Activated naive CD8-positive, alpha-beta T cell treated with anti-CD3 and anti-CD28 coated beads, Interleukin-2, amount 50 U/mL, for 24 hours (primary cell): ENCODE measurements around the gene TFDP2.

ENCODE experiments used
- ATAC-seq: fragments of 150-1000 bp; cut with Tn5 transposase; one replicate; pipeline ENCODE4 v1.10.0; 2021
- DNase-seq: peaks from one replicate; pipeline ENCODE4 v3.0.0; 2021
- H3K27ac Mint-ChIP-seq: one replicate; pipeline ENCODE4 v1.8.0; 2021; ENCODE audit warnings: mild to moderate bottlenecking, mixed read lengths
- H3K27me3 Mint-ChIP-seq: one replicate; pipeline ENCODE4 v1.8.0; 2021; ENCODE audit warnings: mixed read lengths
- H3K36me3 Mint-ChIP-seq: one replicate; pipeline ENCODE4 v1.8.0; 2021; ENCODE audit warnings: low read depth, mixed read lengths
- H3K4me1 Mint-ChIP-seq: one replicate; pipeline ENCODE4 v1.8.0; 2021; ENCODE audit warnings: mixed read lengths
- H3K4me3 Mint-ChIP-seq: one replicate; pipeline ENCODE4 v1.8.0; 2021; ENCODE audit warnings: mild to moderate bottlenecking, moderate library complexity, mixed read lengths
- H3K9me3 Mint-ChIP-seq: one replicate; pipeline ENCODE4 v1.8.0; 2021; ENCODE audit warnings: mixed read lengths

The TFDP2 gene

GRCh38 chr3:142065932-142066331 lies 83.4 kb downstream of the TFDP2 start:
- H3K9me3 Mint-ChIP-seq, result no peaks in the 10 kb centered on the region
- DNase-seq (no peak), ATAC-seq (no peak)
- H3K27ac Mint-ChIP-seq, result no peak overlapping the region
- H3K27me3 Mint-ChIP-seq, result no peaks in the 10 kb centered on the region
- H3K4me3 Mint-ChIP-seq, result no peak overlapping the region
- no peaks in the 10 kb centered on the region for H3K4me1 Mint-ChIP-seq
- H3K36me3 Mint-ChIP-seq, result peaks cover 1% of the 10 kb centered on the region

DNA sequence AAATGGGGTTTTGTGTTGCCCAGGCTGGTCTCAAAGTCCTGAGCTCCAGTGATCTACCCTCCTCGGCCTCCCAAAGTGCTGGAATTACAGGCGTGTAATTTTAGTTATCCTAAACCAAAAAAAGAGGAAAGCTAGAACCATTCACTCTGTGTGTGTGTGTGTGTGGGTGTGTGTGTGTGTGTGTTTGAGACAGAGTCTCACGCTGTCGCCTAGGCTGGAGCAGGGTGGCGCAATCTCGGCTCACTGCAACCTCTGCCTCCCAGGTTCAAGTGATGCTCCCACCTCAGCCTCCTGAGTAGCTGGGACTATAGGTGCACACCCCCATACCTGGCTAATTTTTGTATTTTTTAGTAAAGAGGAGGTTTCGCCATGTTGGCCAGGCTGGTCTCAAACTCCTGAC lies 84.0 kb downstream of the TFDP2 start:
- H3K27me3 Mint-ChIP-seq, result no peaks in the 10 kb centered on the region
- no peak overlapping the region for H3K27ac Mint-ChIP-seq
- H3K9me3 Mint-ChIP-seq, result no peaks in the 10 kb centered on the region
- H3K4me1 Mint-ChIP-seq, result no peaks in the 10 kb centered on the region
- peaks cover 1% of the 10 kb centered on the region for H3K36me3 Mint-ChIP-seq
- no peak overlapping the region for H3K4me3 Mint-ChIP-seq
- DNase-seq (no peak), ATAC-seq (no peak)

- no peak overlapping the region for H3K4me3 Mint-ChIP-seq
- no peak for ATAC-seq
- DNase-seq, result no peak
- H3K9me3 Mint-ChIP-seq, result no peaks in the 10 kb centered on the region
- H3K27me3 Mint-ChIP-seq, result no peaks in the 10 kb centered on the region
- no peak overlapping the region for H3K27ac Mint-ChIP-seq
- peaks cover 1% of the 10 kb centered on the region for H3K36me3 Mint-ChIP-seq
- H3K4me1 Mint-ChIP-seq, result no peaks in the 10 kb centered on the region
These were observed 84.9 kb downstream of the TFDP2 start for GRCh38 chr3:142064454-142064853.

DNA sequence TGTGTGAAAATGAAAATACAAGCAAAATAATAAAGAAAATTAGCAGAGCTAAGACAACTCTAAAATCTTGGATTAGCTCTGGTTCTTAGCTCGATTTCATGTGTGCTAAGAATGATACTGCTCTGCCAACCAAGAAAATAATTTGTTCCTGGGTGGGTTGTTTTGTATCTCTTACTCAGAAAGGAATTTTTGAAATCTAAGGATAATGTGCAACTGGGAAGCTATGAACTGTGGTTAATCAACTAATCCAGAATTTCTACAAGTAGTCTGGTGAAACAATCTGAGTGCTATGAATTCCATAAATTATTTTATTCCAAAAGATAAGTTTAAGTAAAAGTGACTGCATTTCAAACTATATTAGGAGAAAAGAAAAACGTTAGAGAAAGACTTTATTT lies 92.0 kb downstream of the TFDP2 start:
- Mint-ChIP-seq H3K36me3 (peaks cover 4% of the 10 kb centered on the region), H3K9me3 (peaks cover 7% of the 10 kb centered on the region), H3K27me3 (no peaks in the 10 kb centered on the region), H3K4me1 (peaks cover 6% of the 10 kb centered on the region), H3K4me3 (no peak overlapping the region), H3K27ac (no peak overlapping the region)
- ATAC-seq (no peak), DNase-seq (no peak)

DNA sequence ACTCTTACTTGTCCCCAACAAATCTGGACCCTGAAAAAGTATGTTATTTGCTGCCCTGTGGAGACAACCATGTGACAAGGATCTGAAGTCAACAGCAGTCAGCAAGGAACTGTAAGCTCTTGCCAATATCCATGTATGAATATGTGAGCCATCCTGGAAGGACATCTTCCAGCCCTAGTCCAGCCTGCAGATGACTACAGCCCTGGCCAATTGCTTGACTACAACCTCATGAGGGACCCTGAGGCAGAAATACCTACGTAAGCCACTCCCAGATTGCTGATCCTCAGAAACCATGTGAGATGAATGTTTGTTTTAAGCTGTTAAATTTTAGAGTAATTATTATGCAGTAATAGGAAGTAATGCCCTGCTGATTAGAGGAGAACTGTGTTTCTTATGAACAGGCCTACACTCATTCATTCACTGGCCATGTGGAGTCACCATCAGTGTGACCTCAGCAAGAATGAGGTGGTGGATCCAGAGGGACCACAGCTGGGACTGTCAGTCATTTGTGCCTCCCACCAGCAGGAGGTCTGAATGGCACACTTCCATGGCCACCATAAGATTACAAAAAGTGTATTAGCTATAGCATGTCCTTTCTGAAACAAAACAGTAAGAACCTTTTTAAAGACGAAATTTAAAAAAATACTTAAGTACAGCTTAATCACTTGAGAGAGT lies 92.6 kb downstream of the TFDP2 start:
- no peak for DNase-seq
- ATAC-seq, result no peak
- Mint-ChIP-seq H3K36me3 (peaks cover 4% of the 10 kb centered on the region), H3K4me1 (peaks cover 6% of the 10 kb centered on the region), H3K9me3 (peaks cover 7% of the 10 kb centered on the region), H3K27me3 (no peaks in the 10 kb centered on the region), H3K4me3 (no peak overlapping the region), H3K27ac (no peak overlapping the region)

- Mint-ChIP-seq H3K36me3 (peaks cover 6% of the 10 kb centered on the region), H3K4me1 (peaks cover 2% of the 10 kb centered on the region), H3K27ac (no peak overlapping the region), H3K9me3 (peaks cover 7% of the 10 kb centered on the region), H3K27me3 (no peaks in the 10 kb centered on the region), H3K4me3 (no peak overlapping the region)
- DNase-seq (no peak), ATAC-seq (no peak)
These were observed 95.5 kb downstream of the TFDP2 start for GRCh38 chr3:142053835-142054234.

- no peaks in the 10 kb centered on the region for H3K27me3 Mint-ChIP-seq
- no peak for ATAC-seq
- no peak overlapping the region for H3K4me3 Mint-ChIP-seq
- H3K9me3 Mint-ChIP-seq, result peaks cover 7% of the 10 kb centered on the region
- no peak for DNase-seq
- H3K4me1 Mint-ChIP-seq, result peaks cover 2% of the 10 kb centered on the region
- H3K36me3 Mint-ChIP-seq, result peaks cover 6% of the 10 kb centered on the region
- no peak overlapping the region for H3K27ac Mint-ChIP-seq
These were observed 96.1 kb downstream of the TFDP2 start for GRCh38 chr3:142053244-142053643.

DNA sequence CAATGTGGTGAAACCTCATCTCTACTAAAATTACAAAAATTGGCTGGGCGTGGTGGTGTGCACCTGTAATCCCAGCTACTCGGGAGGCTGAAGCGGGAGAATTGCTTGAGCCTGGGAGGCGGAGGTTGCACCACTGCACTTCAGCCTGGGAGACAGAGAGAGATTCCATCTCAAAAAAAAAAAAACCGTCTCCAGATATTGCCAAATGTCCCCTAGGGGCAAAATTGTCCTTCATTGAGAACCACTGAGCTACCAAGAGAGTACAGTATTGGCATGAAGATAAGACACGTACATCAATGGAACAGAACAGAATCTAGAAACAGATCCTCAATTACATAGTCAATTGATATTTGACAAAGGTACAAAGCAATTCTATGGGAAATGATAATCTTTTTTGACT lies 98.0 kb downstream of the TFDP2 start:
- H3K9me3 Mint-ChIP-seq, result peaks cover 7% of the 10 kb centered on the region
- DNase-seq (no peak), ATAC-seq (no peak)
- H3K4me3 Mint-ChIP-seq, result no peak overlapping the region
- H3K4me1 Mint-ChIP-seq, result peaks cover 2% of the 10 kb centered on the region
- H3K36me3 Mint-ChIP-seq, result peaks cover 6% of the 10 kb centered on the region
- no peak overlapping the region for H3K27ac Mint-ChIP-seq
- H3K27me3 Mint-ChIP-seq, result no peaks in the 10 kb centered on the region

DNA sequence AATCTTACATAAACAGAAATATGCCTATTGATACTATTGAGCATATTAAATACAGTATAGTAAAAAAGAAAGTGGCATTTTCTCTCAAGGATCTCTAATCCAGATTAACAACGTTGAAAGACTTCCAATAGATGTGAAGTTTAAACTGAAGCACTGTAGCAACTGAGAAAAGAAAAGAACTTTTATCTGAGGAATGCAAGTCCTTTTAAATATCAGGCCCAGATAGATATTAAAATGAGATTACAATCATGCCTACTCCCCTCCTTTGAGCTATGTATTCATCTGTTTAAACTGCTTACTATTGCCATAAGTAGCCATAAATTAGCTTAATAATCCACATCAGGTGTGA lies 102.3 kb downstream of the TFDP2 start:
- DNase-seq (no peak), ATAC-seq (no peak)
- H3K9me3 Mint-ChIP-seq, result no peaks in the 10 kb centered on the region
- H3K4me1 Mint-ChIP-seq, result no peaks in the 10 kb centered on the region
- H3K27ac Mint-ChIP-seq, result no peak overlapping the region
- H3K27me3 Mint-ChIP-seq, result no peaks in the 10 kb centered on the region
- H3K4me3 Mint-ChIP-seq, result no peak overlapping the region
- H3K36me3 Mint-ChIP-seq, result peaks cover 3% of the 10 kb centered on the region

GRCh38 chr3:142046320-142047020 lies 102.9 kb downstream of the TFDP2 start:
- no peaks in the 10 kb centered on the region for H3K9me3 Mint-ChIP-seq
- no peak for DNase-seq
- no peak overlapping the region for H3K4me3 Mint-ChIP-seq
- H3K4me1 Mint-ChIP-seq, result no peaks in the 10 kb centered on the region
- H3K27ac Mint-ChIP-seq, result no peak overlapping the region
- no peak for ATAC-seq
- peaks cover 1% of the 10 kb centered on the region for H3K36me3 Mint-ChIP-seq
- H3K27me3 Mint-ChIP-seq, result no peaks in the 10 kb centered on the region

DNA sequence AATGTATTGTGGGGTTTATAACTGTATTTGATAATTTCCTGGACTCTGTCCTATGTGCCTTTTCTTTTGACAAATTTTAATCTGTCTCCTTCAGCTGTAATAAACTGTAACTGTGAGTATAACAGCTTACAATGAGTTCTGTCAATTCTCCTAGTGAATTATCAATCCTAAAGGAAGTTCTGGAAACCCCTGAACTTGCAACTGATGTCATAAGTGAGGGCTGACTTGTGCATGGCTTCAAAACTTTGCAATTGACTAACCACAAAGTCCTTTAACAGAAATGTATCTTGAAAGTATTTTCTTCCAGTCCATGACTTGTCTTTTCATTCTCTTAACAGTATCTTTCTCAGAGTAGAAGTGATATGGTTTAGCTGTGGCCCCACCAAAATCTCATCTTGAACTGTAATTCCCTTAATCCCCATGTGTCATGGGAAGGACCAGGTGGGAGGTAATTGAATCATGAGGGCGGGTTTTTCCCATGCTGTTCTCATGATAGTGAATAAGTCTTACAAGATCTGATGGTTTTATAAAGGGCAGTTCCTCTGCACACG lies 108.3 kb downstream of the TFDP2 start:
- DNase-seq, result no peak
- no peaks in the 10 kb centered on the region for H3K9me3 Mint-ChIP-seq
- peaks cover 6% of the 10 kb centered on the region for H3K4me1 Mint-ChIP-seq
- H3K4me3 Mint-ChIP-seq, result no peak overlapping the region
- no peaks in the 10 kb centered on the region for H3K27me3 Mint-ChIP-seq
- H3K36me3 Mint-ChIP-seq, result no peaks in the 10 kb centered on the region
- no peak for ATAC-seq
- H3K27ac Mint-ChIP-seq, result no peak overlapping the region

DNA sequence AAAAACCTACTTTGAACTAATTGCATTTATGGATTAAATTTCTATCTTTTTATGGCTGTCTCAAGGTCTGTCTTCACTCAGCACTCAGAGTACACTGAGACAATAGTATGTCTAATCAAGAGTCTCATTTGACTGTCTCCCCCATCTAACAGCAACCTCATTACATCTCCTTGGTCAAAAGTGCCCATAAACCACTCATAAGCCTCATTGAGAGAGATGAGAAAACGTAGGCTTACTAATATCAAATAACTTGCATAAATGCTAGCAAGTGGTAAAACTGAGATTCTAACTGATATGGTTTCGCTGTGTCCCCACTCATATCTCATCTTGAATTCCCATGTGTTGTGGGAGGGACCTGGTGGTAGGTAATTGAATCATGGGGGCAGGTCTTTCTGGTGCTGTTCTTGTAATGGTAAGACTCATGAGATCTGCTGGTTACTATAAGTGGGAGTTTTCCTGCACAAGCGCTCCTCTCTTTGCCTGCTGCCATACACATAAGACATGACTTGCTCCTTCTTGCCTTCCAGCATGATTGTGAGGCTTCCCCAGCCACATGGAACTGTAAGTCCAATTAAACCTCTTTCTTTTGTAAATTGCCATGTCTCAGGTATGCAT lies 113.9 kb downstream of the TFDP2 start:
- Mint-ChIP-seq H3K27ac (no peak overlapping the region), H3K27me3 (no peaks in the 10 kb centered on the region), H3K4me3 (no peak overlapping the region), H3K4me1 (peaks cover under 1% of the 10 kb centered on the region), H3K9me3 (peaks cover 4% of the 10 kb centered on the region), H3K36me3 (no peaks in the 10 kb centered on the region)
- DNase-seq (no peak), ATAC-seq (peak; percentile 36)

GRCh38 chr3:142033292-142033691 lies 116.1 kb downstream of the TFDP2 start:
- no peak overlapping the region for H3K4me3 Mint-ChIP-seq
- no peaks in the 10 kb centered on the region for H3K27me3 Mint-ChIP-seq
- H3K27ac Mint-ChIP-seq, result no peak overlapping the region
- peaks cover 12% of the 10 kb centered on the region for H3K4me1 Mint-ChIP-seq
- ATAC-seq, result no peak
- no peak for DNase-seq
- peaks cover 4% of the 10 kb centered on the region for H3K9me3 Mint-ChIP-seq
- no peaks in the 10 kb centered on the region for H3K36me3 Mint-ChIP-seq

DNA sequence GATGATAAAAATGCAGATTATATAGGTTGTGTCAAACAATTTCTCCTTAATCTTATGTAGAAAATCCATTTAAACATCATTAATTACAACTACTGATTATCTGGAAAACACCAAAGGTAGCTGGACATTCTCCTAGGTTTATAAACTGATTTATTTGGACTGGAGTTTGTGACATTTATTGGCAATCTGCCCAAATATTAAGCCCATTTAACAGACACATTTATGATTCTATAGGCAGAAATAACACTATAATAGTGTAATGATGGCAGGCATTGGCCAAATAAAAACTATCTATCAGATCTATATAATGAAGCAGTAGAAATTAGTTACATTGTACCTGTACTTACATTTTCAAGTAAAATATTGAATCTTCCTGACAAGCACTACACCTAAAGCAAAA lies 117.8 kb downstream of the TFDP2 start:
- peaks cover 4% of the 10 kb centered on the region for H3K9me3 Mint-ChIP-seq
- peaks cover 26% of the 10 kb centered on the region for H3K4me1 Mint-ChIP-seq
- ATAC-seq (no peak), DNase-seq (no peak)
- H3K4me3 Mint-ChIP-seq, result no peak overlapping the region
- no peaks in the 10 kb centered on the region for H3K27me3 Mint-ChIP-seq
- H3K27ac Mint-ChIP-seq, result no peak overlapping the region
- peaks cover 2% of the 10 kb centered on the region for H3K36me3 Mint-ChIP-seq

GRCh38 chr3:142029791-142030190 lies 119.6 kb downstream of the TFDP2 start:
- H3K27ac Mint-ChIP-seq, result no peak overlapping the region
- no peak overlapping the region for H3K4me3 Mint-ChIP-seq
- DNase-seq, result no peak
- H3K4me1 Mint-ChIP-seq, result peaks cover 30% of the 10 kb centered on the region
- ATAC-seq, result no peak
- peaks cover 2% of the 10 kb centered on the region for H3K36me3 Mint-ChIP-seq
- H3K9me3 Mint-ChIP-seq, result peaks cover 4% of the 10 kb centered on the region
- no peaks in the 10 kb centered on the region for H3K27me3 Mint-ChIP-seq
